UCSD-AML1 (cell line): ENCODE measurements around the gene WFDC13.
"Not testable (repeated sequence)": the region's sequence is repeated elsewhere in the genome, so short reads cannot be mapped to it uniquely, and the experiment has no call there.

Source experiments
- DNase-seq: peaks from one replicate; lab custom pipeline; 2025; ENCODE audit not compliant: unreplicated experiment; lab: John Stamatoyannopoulos, UW

Gene WFDC13, protein sequence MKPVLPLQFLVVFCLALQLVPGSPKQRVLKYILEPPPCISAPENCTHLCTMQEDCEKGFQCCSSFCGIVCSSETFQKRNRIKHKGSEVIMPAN

DNA sequence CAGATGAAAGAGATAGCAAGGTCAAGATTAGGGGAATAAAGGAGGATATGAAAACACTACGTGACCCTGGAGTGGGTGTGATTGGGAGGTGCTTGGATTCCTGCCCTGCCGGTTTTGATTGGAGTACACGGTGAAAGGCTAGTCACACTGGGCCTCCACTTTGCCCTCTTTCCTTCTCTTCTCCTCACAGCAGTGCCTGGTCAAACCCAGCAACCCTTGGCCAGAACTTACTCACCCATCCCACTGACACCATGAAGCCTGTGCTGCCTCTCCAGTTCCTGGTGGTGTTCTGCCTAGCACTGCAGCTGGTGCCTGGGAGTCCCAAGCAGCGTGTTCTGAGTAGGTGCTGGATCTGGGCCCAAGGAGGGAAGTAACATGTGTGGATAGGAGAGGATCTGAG, at the start of gene WFDC13:
Gene WFDC13, plus strand, starts transcription at position 166 of the 400 bp plus-strand sequence. Its CDS starts 86 bp downstream, at position 252.
- no peak for DNase-seq

DNA sequence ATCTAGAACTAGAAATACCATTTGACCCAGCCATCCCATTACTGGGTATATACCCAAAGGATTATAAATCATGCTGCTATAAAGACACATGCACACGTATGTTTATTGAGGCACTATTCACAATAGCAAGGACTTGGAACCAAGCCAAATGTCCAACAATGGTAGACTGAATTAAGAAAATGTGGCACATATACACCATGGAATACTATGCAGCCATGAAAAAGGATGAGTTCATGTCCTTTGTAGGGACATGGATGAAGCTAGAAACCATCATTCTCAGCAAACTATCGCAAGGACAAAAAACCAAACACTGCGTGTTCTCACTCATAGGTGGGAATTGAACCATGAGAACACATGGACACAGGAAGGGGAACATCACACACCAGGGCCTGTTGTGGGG, 44.8 kb upstream of the WFDC13 start:
- not testable (repeated sequence) for DNase-seq

DNA sequence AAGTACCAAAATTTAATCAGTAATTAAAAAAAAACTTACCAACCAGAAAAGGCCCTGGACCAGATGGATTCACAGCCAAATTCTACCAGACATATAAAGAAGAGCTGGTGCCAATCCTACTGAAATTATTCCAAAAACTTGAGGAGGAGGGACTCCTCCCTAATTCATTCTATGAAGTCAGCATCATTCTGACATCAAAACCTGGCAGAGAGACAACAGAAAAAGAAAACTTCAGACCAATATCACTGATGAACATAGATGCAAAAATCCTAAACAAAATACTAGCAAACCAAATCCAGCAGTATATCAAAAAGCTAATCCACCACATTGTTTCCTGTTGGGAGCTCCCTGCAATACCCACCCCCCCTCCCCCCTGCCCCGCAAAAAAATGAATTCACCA, 31.7 kb upstream of the WFDC13 start, which contains the start of gene WFDC11:
Gene WFDC11, minus strand, starts transcription at position 101 of the 400 bp plus-strand sequence. CDS start 19,639 bp downstream, outside the sequence.
- DNase-seq: no peak

DNA sequence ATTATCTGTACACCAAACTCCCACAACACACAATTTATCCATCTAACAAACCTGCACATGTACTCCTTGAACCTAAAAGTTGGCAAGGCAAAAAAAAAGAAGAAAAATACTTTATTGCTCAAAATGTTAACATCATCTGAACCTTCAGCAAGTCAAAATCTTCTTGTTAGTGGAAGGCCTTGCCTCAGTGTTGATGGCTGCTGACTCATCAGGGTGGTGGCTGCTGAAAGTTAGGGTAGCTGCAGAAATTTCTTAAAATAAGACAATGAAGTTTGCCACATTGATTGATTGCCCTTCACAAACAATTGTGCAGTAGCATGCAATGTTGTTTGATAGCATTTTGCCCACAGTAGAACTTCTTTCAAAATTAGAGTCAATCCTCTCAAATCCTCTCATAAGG, 29.1 kb upstream of the WFDC13 start:
- DNase-seq: no peak

DNA sequence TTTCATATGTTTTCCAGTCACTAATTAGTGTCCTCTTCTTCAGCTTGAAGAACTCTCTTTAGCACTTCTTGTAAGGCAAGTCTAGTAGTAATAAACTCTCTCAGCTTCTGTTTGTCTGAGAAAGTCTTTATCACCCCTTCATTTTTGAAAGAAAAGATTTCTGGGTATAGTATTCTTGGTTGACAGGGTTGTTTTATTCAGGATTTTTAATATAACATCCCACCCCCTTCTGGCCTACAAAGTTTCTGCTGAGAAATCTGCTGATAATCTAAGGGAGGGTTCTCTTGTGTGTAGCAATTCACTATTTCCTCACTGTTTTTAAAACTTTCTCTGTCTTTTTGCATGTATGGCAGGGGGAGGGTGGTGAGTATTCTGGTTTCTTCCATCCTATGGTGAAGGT, 22.2 kb upstream of the WFDC13 start:
- DNase-seq: no peak

DNA sequence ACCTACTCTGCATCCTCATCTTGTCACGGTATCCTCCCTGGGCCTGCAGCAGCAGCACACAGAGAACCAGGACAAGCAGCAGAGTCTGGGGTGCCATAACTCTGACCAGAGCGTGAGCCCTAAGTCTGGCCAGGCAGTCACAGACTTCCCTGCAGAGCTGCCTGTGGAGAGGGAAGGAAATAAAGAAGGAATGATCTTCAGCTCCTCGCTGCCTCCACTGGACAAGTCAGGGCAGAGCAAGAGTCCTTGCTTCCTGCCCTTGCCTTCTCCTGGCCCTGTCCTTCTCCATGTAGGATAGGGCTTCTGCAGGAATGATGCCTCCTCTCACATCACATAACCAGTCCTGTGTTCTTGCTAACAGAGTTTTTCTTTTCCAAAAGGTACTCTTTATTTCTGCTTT, 15.9 kb upstream of the WFDC13 start:
- no peak for DNase-seq

DNA sequence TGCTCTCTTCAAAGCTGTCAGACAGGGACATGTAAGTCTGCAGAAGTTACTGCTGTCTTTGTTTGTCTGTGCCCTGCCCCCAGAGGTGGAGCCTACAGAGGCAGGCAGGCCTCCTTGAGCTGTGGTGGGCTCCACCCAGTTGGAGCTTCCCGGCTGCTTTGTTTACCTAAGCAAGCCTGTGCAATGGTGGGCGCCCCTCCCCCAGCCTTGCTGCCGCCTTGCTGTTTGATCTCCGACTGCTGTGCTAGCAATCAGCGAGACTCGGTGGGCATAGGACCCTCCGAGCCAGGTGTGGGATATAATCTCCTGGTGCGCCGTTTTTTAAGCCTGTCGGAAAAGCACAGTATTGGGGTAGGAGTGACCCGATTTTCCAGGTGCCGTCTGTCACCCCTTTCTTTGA, 8.5 kb upstream of the WFDC13 start:
- not testable (repeated sequence) for DNase-seq

DNA sequence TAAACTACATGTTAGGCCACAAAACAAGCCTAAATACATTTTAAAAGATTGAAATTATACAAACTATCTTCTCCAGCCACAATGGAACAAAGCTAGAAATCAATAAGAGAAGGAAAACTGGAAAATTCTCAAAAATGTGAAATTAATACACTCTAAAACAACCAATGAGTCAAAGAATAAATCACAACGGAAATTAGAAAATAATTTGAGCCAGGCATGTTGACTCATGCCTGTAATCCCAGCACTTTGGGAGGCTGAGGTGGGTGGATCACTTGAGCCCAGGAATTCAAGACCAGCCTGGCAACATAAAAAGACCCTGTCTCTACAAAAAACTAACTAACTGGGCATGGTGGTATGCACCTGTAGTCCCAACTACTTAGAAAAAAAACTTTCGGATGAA, 6.3 kb upstream of the WFDC13 start:
- DNase-seq: no peak

DNA sequence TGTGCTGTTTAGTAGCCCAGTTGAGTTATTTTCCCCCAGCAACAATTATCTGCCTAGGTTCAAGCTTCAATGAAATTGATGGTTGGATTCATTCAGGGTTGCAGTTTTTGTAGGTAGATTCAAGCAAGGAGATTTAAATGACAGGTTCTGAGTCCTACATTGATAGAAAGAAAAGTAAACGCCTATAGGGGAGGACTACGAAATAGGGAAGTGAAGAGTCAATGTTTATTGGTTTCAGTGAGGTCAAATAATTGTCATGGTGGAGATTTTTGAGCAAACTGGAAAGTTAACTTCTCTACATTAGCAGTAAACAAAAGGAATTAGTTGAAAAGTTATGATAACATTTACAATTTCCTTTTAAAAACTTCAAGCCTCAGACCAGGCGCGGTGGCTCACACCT, 734 bp upstream of the WFDC13 start:
- DNase-seq: no peak

DNA sequence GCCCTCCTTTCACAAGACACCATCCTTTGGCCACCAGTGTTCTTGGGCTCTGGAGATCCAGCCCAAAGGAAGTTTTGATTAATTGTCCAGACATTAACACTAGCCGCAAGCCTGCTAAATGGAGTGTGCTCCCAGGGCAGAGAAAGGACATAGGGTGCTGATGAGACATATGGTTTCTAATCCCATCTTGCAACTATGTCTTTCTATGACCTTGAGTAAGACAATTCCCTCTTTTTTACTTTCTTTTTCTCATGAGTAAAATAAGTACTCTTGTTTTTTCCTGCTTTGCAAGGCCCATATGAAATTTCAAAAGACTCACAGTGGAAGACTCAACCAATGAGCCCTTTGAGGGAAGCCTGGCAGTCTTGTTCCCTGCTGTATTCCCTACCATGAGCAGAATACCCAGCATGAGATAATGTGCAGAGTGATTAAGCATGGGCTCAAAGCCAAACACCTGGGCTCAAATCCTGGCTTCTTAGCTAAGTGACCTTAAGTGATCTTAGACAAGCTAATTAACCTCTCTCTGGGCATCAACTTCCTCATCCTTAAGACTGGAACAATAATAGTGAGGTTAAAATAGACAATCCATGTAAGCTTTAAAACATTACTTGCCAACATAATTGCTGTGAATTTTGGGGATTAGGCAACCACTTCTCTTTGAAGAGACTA, 3.3 kb downstream of the WFDC13 start, which contains the start of gene WFDC10B:
Gene WFDC10B, minus strand, starts transcription at position 51 of the 669 bp plus-strand sequence. CDS start 19,027 bp downstream, outside the sequence.
- DNase-seq: no peak

DNA sequence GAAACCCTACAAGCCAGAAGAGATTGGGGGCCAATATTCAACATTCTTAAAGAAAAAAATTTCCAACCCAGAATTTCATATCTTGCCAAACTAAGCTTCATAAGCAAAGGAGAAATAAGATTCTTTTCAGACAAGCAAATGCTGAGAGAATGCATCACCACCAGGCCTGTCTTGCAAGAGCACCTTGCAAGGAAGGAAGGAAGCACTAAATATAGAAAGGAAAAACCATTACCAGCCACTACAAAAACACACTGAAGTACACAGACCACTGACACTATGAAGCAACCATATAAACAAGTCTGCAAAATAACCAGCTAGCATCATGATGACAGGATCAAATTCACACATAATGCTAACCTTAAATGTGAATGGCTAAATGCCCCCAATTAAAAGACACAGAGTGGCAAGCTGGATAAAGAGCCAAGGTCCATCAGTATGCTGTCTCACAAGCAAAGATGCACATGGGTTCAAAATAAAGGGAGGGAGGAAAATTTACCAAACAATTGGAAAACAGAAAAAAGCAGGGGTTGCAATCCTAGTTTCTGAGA, 14.4 kb downstream of the WFDC13 start:
- not testable (repeated sequence) for DNase-seq

DNA sequence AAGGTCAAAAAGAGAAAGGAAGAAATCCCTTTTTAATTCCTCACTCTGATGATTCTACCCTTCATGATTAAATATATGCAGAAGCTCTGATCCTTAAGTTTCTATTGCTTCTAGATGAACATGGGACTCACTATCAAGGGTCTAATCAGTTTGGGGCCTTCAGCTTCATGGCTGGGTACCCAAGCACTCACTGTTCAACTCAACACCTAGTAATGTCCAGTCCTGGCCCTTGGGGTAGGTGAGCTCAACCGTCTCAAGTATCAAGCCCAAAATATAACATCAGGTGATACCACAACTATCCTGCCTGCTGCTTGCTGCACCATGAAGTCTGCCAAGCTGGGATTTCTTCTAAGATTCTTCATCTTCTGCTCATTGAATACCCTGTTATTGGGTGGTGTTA, 20.2 kb downstream of the WFDC13 start, which contains the start of gene SPINT4:
Gene SPINT4, plus strand, starts transcription at position 301 of the 400 bp plus-strand sequence. Its CDS starts 21 bp downstream, at position 322.
- no peak for DNase-seq

DNA sequence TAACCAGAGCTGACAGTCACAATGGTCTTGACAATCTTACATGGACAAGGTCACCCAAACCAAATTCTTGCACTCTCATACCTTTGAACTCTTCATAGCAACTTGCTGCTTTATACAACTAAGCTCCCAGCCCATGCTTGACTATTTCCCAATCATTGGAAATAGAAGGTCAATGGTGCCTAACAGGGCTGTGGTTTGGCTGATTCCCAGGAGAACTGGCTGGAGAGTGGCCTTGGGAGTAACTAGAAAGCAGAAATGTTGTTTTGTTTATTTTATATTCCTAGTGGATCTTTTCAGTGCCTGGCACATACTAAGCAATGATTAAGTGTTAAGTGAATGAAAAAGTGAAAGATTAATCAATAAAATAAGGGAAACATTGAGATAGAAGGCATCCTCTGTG, 23.3 kb downstream of the WFDC13 start:
- no peak for DNase-seq

DNA sequence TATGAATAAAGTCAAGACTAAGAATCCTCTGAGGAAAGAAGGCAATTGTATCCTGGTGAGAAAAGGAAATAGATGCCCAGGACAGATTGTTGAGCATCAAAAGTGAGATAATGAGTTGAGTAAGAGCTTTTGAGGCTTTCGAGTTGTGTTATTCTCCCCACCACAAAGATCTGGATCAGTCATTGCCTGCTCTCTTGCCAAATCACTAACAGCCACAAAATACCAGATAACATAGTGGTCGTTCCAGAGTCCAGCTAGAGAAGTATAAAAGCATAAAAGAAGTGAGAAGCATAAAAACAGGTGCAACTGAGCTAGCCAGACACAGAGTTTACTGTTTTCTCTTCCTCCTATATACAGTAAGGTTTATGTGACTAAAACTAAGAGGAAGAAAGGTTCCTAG, 25.2 kb downstream of the WFDC13 start:
- no peak for DNase-seq

DNA sequence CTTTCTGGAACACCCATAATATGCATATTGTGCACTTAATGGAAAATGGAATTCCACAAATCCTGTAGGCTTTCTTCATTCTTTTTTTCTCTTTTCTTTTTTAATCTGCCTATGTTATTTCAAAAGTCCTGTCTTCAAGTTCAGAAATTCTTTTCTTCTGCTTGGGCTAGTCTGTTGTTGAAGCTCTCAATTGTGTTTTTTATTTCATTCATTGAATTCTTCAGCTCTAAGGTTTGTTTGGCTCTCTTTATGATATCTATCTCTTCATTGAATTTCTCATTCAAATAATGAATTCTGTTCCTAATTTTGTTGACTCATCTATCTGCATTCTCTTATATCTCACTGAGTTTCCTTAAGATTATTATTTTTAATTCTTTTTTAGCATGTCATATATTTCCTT, 30.4 kb downstream of the WFDC13 start:
- no peak for DNase-seq

DNA sequence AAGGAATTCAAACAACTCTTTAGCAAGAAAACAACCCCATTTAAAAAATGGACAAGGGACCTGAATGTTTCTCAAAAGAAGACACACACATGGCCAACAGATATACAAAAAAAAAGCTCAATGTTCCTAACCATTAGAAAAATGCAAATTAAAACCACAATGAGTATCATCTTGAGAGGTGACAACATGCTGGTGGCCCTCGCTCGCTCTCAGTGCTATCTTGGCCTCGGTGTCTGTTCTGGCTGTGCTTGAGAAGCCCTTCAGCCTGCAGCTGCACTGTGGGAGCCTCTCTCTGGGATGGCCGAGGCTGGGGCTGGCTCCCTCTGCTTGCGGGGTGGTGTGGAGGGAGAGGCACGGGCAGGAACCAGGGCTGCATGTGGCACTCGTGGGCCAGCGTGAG, 33.7 kb downstream of the WFDC13 start:
- no peak for DNase-seq

DNA sequence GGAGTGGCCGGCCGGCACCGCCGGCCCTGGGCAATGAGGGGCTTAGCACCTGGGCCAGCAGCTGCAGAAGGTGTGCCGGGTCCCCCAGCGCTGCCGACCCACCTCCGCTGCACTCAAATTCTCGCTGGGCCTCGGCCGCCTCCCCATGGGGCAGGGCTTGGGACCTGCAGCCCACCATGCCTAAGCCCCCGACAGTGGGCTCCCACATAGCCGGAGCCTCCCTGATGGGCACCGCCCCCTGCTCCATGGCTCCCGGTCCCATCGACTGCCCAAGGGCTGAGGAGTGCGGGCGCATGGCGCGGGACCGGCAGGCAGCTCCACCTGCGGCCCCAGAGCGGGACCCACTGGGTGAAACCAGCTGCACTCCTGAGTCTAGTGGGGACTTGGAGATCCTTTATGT, 34.1 kb downstream of the WFDC13 start:
- DNase-seq: no peak

DNA sequence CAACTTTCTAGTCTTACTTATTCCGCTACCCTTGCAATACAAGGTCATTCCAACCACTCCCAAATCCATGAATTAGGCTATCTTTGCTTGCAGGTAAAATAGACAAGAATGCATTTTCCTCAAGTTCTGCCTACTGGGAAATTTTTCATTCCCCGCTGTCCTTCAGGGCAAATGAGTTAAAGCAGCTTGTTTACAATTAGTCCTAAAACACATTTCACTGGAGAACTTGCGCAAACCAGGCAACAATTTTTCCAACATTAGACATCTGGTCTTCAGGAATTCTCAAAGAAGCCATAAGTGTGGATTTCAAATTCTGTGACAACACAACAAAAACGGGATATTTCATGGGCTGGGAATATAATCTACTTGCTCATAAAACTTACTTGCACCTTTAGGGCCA, 40.8 kb downstream of the WFDC13 start:
- no peak for DNase-seq

DNA sequence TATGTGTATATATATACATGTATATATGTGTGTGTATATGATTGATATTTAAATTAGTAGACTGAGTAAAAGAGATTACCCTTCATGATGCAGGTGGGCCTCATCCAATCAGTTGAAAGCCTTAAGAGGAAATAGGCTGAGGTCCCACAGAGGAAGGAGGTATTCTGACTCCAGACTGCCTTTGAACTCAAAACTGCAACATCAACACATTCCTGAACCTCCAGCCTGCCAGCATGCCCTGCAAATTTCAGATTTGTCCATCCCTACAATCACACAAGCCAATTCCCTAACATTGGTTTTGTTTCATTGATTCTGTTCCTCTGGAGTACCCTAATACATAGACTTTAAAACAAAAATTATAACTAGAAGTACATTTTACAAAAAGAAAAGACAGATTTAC, 43.2 kb downstream of the WFDC13 start:
- DNase-seq: no peak

DNA sequence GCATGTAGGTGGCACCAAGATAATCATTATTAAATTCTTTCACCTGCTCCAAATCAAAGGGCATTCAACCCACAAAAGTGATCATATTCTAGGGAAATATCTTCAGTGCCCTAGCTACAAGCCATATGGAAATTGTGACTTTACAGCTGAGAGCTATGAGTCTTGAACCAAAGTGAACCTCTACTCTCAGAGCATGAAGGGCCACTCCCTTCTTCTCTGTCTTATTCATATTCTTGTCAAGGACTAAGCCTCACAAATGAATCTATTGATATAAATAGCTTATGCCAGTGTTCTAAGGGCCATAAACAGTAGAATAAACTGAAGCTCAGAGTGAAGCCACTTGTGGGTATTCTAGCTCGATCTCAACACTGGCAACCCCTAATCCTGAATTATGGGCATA, 49.9 kb downstream of the WFDC13 start:
- DNase-seq: no peak

DNA sequence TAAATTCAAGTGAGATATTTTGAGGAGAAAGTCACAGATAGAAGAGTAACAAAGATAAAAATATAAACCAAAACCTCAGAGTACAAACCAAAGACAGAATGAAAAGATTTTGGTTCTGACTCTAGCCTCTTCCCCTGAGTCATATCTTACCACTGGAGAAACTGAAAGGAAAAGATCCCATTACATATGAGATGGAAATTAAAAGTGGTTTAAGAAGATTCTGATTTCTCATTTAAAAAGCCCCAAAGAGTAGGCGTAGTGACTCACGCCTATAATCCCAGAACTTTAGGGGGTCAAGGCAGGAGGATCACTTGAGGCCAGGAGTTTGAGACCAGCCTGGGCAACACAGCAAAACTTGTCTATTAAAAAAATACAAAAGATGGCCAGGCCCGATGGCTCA, 50.9 kb downstream of the WFDC13 start:
- no peak for DNase-seq

DNA sequence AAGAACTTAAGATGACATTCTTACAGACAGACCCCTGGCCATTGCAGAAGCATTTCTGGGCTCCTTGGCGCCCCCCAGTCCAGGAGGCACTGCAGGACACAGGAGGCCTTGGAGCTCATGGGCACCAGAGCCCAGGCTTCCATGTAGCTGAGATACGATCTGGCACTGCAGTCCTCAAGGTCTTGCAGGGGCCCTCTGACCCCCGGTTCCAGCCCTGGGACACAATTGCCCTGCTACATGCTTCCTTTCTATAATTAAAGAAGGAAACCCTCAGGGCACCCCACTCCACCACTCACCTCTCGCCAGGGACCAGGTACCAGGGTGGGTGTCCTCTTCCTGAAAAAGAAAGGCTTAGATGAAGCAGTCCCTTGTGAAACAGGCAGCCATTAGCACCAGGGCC, 56.3 kb downstream of the WFDC13 start:
- DNase-seq: no peak
